ENCODE results near the gene GPR176. TPM values are rescaled to one million over a fixed set of nuclear protein-coding genes. Genes with fewer than 3 reads are reported as not detected.

Gene GPR176
- total RNA-seq, 1 donor from 2014 or later = 32.1 TPM

DNA sequence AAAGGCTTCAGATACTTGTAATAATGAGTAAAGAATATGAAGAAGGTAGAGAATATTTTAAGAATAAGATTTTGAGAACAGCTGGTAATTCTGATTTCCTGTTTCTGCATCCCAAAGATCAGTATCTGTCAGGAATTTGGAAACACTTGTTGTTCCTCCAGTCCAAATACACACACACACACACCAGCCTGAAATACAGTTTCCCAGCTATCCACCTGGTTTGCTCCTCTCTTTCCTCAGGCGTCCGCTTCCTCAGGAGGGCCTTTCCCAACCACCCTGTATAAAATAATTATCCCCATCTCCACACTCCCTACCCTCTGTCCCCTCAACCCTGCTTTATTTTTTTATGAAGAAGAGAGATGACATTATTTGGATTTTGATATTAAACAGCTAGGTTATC lies 135.4 kb downstream of the GPR176 start:
- no peak for TF ChIP-seq CTCF (conservative IDR thresholded peaks at IDR 0.05; ENCODE audit: low read depth, low read length)
- DNase-seq (ENCODE audit: low read depth) = no peak
- no peak overlapping the region for H3K4me3 ChIP-seq (ENCODE audit: low read depth, low read length)

DNA sequence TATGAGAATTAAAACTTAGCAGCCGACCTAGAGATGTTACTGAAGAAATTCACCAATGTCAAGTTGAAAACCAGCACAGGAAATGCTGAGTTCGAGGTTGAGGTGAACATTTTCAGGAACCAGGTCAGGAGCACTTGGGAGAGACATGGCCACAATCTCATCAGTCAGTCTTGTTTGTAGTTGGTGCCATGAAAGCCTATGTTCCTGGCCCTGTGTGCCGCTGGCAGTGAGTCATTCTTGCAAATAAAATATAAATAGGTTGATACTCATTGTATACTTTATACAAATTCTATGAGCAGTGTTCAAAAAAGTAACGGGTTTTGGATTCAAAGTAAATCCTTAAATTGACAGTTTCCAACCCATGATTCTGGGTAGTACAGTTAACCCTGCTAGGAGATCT lies 135.9 kb downstream of the GPR176 start:
- DNase-seq (ENCODE audit: low read depth) = no peak
- TF ChIP-seq CTCF (conservative IDR thresholded peaks at IDR 0.05; ENCODE audit: low read depth, low read length) = no peak
- no peak overlapping the region for H3K4me3 ChIP-seq (ENCODE audit: low read depth, low read length)

GRCh38 chr15:39783244-39783820 lies 136.7 kb downstream of the GPR176 start:
- no peak for TF ChIP-seq CTCF (conservative IDR thresholded peaks at IDR 0.05; ENCODE audit: low read depth, low read length)
- no peak for DNase-seq (ENCODE audit: low read depth)
- H3K4me3 ChIP-seq (ENCODE audit: low read depth, low read length) = peak overlapping the region; percentile 75

- DNase-seq (ENCODE audit: low read depth) = no peak
- TF ChIP-seq CTCF (conservative IDR thresholded peaks at IDR 0.05; ENCODE audit: low read depth, low read length) = no peak
- peak within 1 kb of the TSS; percentile 75 for H3K4me3 ChIP-seq (ENCODE audit: low read depth, low read length)
Measured at GRCh38 chr15:39782441-39783138, 137.5 kb downstream of the GPR176 start, which contains the start of gene FSIP1. Gene FSIP1, minus strand, starts transcription at chr15:39782841. Its CDS starts 6,317 bp downstream, at chr15:39776524.

DNA sequence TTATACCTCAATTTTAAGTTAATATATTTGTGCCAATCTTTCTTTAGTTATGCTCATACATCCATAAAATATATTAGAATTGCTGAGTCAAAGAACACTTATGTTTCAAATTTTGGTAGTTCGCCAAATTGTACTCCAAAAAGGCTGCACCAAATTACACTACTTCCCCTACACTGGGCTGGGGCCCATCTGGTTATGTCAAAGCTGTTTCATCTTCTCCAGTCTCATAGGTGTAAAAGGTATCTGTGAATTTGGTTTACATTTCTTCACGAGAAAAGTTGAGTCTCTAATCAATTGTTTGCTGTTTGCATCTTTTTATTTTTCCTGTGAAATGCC lies 138.1 kb downstream of the GPR176 start:
- H3K4me3 ChIP-seq (ENCODE audit: low read depth, low read length) = peak overlapping the region; percentile 75
- DNase-seq (ENCODE audit: low read depth) = no peak
- TF ChIP-seq CTCF (conservative IDR thresholded peaks at IDR 0.05; ENCODE audit: low read depth, low read length) = no peak

DNA sequence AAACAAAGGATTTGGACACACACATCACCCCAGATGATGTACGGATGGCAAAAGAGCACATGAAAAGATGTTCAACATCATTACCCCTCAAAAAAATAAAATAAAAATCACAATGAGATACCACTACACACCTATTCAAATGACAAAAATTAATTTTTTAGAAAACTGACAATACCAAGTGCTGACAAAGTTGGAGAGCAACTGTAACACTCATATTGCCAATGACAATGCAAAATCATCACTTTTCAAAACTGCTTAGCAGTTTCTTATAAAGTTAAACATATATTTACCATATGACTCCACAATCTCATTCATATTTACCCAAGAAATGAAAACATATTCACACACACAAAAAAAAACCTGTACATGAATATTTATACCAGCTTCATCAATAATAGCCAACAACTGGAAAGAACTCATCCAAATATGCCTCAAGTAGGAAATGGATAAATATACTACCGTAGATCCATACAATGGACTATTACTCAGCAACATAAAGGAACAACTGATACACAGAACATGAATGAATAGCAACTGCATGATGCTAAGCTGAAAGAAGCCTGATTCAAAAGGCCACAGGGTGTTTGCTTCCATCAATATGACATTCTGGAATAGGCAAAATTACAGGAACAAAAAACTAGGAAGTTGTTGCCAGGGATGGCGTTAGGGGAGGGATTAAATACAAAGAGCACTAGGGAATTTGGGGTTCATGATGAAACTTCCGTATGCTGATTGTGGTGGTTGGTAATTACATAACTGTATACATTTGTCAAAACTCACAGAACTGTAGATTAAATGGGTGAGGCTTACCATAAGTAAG lies 138.7 kb downstream of the GPR176 start:
- no peak for DNase-seq (ENCODE audit: low read depth)
- TF ChIP-seq CTCF (conservative IDR thresholded peaks at IDR 0.05; ENCODE audit: low read depth, low read length) = no peak
- no peak overlapping the region for H3K4me3 ChIP-seq (ENCODE audit: low read depth, low read length)
